HFF-Myc (cell line): ENCODE measurements around the gene COL4A4.

ENCODE experiments used
- DNase-seq: peaks from one replicate; pipeline ENCODE4 v3.0.0-alpha.2; 2011; ENCODE audit warnings: low read depth; ENCODE audit errors: extremely low read depth
- H3K4me3 ChIP-seq: replicated peaks from 2 replicates; pipeline ENCODE4 v1.5.1; 2011; ENCODE audit warnings: low read depth, mild to moderate bottlenecking, control low read depth, low read length
- TF ChIP-seq, protein P1 (sequence below): IDR thresholded peaks from 2 replicates; pipeline ENCODE4 v1.5.1; 2012; ENCODE audit warnings: mild to moderate bottlenecking, low read depth, low read length, control low read depth; ENCODE audit errors: missing control alignments

Gene COL4A4

DNA sequence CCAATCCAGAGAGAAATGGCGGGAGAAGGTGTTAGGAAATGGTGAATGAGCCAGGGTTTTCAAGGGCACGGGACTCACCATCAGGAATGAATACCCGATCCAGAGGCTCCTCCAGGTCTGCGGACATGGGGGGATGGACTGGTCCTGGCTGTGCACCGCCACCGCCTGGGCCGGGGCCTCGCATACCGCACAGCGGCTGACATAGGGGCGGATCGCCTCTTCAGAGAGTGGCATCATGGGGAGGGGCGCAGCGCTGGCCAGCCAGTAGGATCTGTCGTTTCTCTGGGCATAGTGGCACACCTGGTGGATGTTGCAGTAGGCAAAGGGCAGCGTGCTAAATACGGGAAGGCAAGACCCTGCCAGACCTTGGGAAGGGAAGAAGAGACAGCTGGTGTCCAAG, 156.1 kb downstream of the COL4A4 start:
- no peak for DNase-seq
- TF ChIP-seq, protein P1, sequence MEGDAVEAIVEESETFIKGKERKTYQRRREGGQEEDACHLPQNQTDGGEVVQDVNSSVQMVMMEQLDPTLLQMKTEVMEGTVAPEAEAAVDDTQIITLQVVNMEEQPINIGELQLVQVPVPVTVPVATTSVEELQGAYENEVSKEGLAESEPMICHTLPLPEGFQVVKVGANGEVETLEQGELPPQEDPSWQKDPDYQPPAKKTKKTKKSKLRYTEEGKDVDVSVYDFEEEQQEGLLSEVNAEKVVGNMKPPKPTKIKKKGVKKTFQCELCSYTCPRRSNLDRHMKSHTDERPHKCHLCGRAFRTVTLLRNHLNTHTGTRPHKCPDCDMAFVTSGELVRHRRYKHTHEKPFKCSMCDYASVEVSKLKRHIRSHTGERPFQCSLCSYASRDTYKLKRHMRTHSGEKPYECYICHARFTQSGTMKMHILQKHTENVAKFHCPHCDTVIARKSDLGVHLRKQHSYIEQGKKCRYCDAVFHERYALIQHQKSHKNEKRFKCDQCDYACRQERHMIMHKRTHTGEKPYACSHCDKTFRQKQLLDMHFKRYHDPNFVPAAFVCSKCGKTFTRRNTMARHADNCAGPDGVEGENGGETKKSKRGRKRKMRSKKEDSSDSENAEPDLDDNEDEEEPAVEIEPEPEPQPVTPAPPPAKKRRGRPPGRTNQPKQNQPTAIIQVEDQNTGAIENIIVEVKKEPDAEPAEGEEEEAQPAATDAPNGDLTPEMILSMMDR, result no peak
- no peak overlapping the region for H3K4me3 ChIP-seq

DNA sequence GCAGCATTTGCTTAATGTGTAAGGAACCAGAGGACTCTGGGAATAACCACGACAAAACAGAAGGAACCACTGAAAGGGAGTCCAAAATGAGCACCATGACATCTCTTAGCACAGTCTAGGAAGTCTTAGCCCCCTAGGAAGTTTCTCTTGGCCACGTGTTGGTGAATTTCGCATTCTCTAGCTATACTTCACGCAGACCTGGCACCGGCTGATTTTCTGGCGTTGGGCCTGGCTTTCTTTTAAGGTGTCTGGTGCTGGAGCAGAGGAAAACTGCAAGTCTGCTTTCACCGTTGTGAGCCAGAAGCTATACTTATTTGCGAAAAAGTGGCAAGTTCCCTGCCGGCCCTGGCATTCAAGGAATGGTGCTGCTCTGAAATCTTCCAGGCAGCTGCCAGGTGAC, 156.9 kb downstream of the COL4A4 start:
- DNase-seq, result no peak
- TF ChIP-seq, protein P1, result no peak
- no peak overlapping the region for H3K4me3 ChIP-seq

DNA sequence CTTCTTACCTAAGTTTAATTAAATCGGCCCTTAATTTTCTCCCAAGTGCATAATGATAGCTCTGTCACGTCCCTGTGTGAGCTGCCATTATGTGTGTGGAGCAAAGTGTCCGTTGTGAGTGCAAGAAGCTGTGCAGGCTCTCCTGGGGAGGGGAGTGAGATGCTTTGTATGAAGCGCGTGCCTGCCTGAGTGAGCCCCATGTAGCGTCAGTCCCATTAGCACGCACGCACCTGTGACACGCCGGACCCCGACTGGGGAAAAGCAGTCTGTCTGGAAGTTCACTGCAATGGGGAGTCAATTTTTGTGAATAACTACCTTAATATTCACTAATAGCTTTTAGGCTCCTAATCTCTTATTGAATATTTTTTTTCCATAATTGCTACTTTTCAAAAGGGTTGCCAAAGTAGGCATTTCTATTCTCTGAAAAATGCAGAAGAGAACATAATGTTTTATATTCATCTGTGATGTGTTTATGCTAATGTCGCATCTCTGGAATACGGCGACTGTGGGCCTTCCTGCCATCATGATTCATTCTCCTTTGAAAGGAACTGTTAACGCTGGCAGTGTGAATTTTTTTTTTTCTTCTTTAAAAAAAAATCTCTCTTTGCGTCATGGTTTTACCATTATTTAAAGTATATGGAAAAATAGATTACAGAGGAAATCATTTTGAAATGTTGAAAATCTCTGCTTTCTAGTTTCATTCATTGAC, 157.7 kb downstream of the COL4A4 start:
- DNase-seq, result no peak

DNA sequence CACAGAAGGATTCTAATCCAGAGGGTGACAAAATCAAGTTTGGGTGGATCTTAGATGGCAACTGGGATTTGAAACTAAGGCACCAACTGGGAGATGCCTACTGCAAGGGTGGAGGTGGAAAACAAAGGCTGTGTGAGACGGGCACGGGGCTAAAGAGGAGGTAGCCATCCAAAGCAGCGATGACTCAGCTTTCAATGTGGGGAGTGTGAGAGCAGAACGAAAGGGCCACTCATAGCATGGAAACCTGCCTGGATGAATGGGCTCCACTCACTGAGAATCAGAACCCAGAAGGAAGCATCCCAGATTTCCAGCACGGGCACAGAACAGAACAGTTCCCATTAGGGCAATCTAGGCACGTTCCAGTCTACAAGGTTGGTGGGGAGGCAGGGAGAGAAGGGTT, 159.5 kb downstream of the COL4A4 start:
- no peak overlapping the region for H3K4me3 ChIP-seq
- DNase-seq, result no peak
- TF ChIP-seq, protein P1, result no peak

More for the DNA sequence above, 157.7 kb downstream of the COL4A4 start:
- H3K4me3 ChIP-seq, result no peak overlapping the region
- TF ChIP-seq, protein P1, result no peak

DNA sequence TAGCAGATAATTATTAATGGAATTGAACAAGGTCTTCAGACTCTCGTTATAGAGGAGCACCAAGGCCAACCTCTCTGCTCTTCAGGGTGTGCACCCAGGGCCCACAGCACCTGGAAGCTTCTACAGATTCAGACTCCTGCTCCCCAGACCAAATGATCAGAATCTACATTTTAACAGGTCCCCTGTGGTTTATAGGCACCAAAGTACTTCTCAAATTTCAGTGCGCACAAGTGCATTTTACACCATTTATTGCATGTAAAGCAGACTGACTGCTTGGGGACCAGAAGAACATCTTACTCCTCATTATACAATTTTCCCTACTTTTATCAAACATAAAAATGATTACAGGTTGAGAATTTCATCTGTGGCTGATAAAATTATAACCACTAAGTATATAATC, 163.9 kb downstream of the COL4A4 start:
- TF ChIP-seq, protein P1, result no peak
- H3K4me3 ChIP-seq, result no peak overlapping the region
- DNase-seq, result no peak

DNA sequence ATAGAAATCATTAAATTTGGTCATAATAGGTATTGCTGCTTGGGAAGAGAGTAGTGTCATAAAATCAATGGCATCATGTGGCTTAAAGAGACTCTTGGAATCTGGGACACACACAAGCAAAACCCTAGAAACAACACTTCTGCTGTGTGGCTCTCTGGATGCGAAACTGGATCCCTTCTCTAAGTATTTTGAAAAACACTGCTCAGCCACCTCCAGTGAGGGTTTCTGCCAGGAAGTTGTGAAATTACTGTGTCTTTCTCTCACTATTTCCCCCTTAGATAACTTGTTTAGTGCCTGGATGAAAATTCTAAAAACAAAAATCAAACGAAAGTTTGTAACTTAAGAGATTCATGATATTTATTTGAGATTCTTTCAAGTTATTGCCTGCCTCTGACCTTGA, 164.3 kb downstream of the COL4A4 start:
- no peak for DNase-seq
- TF ChIP-seq, protein P1, result no peak
- H3K4me3 ChIP-seq, result no peak overlapping the region

DNA sequence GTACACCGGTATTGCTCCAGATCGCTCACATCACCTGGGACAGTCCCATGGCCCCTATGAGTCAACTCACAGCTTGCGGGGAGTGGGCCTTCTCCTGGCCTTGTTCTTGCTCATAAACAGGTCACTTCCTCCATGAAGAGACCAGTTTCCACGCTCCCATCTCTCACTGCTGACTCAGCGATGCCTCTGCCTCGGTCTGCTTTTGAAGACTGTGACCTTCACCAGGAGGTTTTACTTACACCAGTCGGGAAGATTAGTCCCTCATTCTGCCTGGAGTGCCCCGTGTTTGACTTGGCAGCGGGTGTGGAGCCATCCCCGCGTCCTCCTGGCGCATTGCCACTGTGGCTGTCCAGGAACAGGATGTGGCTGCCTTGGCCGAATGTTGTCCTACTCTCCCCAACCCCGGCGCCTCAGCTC, 168.4 kb downstream of the COL4A4 start:
- TF ChIP-seq, protein P1, result no peak
- no peak for DNase-seq
- H3K4me3 ChIP-seq, result no peak overlapping the region
